A549 (cell line): ENCODE measurements around the gene UGT2B7.

ENCODE experiments used
- EP300 ChIP-seq, 2 experiments: fragments of >200 bp; sonication (Bioruptor Twin); formaldehyde crosslinking; IDR thresholded peaks; 2 replicates in 1 of 2; 3 replicates in 1 of 2; pipeline ENCODE4 v1.6.1; 2016 to 2017
- JUN ChIP-seq, 2 experiments: fragments of >200 bp; sonication (Bioruptor Twin); formaldehyde crosslinking; IDR thresholded peaks; 2 replicates in 1 of 2; 3 replicates in 1 of 2; pipeline ENCODE4 v1.6.1; 2016 to 2017
- KDM1A ChIP-seq: fragments of 200-600 bp; sonication (generic); IDR thresholded peaks from 2 replicates; pipeline ENCODE4 v1.6.1; 2016; ENCODE audit warnings: low read depth, mild to moderate bottlenecking
- MAZ ChIP-seq: fragments of 150-350 bp; IDR thresholded peaks from 2 replicates; pipeline ENCODE4 v1.6.1; 2014; ENCODE audit warnings: antibody characterized with exemption, low read depth, low read length, borderline replicate concordance
- MYC ChIP-seq: IDR thresholded peaks from 2 replicates; pipeline ENCODE4 v1.6.1; 2012; ENCODE audit warnings: mild to moderate bottlenecking, inconsistent platforms, low read length, improper control_type of control experiment, borderline replicate concordance
- SMC3 ChIP-seq: fragments of >200 bp; sonication (Bioruptor Twin); formaldehyde crosslinking; IDR thresholded peaks from 3 replicates; pipeline ENCODE4 v1.6.1; 2018; ENCODE audit warnings: inconsistent platforms
- TF ChIP-seq, protein P1 (sequence below): fragments of >200 bp; sonication (Bioruptor Twin); formaldehyde crosslinking; IDR thresholded peaks from 3 replicates; pipeline ENCODE4 v1.5.1; 2016
- TF ChIP-seq, protein P2 (sequence below): IDR thresholded peaks from 2 replicates; pipeline ENCODE4 v1.6.1; 2012; ENCODE audit warnings: low read depth, borderline replicate concordance

DNA sequence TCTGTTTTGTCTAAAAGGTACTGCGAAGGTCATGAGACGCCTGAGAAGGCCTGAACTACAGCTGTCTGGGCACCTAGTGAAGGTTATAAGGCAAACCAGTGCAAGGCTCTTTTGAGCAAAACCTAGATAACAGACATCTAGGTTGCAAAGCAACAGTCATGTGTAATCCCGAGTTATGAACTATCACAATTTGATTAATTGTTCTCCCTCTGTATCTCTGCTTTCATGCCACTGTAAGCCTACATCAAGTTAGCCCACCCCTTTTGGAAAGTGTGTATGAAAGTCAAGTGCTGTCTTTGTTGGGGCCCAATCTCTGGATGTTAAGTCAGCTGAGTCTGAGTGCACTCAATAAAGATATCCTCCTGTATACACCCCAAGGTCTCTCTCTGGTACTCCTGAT is 31.9 kb upstream of the UGT2B7 start:
- no peak for TF ChIP-seq SMC3
- TF ChIP-seq, protein P1, sequence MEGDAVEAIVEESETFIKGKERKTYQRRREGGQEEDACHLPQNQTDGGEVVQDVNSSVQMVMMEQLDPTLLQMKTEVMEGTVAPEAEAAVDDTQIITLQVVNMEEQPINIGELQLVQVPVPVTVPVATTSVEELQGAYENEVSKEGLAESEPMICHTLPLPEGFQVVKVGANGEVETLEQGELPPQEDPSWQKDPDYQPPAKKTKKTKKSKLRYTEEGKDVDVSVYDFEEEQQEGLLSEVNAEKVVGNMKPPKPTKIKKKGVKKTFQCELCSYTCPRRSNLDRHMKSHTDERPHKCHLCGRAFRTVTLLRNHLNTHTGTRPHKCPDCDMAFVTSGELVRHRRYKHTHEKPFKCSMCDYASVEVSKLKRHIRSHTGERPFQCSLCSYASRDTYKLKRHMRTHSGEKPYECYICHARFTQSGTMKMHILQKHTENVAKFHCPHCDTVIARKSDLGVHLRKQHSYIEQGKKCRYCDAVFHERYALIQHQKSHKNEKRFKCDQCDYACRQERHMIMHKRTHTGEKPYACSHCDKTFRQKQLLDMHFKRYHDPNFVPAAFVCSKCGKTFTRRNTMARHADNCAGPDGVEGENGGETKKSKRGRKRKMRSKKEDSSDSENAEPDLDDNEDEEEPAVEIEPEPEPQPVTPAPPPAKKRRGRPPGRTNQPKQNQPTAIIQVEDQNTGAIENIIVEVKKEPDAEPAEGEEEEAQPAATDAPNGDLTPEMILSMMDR: no peak
- no peak for TF ChIP-seq EP300 (IDR thresholded peaks at IDR 0.05)
- TF ChIP-seq JUN (IDR thresholded peaks at IDR 0.05): no peak
- no peak for TF ChIP-seq KDM1A
- TF ChIP-seq, protein P2, sequence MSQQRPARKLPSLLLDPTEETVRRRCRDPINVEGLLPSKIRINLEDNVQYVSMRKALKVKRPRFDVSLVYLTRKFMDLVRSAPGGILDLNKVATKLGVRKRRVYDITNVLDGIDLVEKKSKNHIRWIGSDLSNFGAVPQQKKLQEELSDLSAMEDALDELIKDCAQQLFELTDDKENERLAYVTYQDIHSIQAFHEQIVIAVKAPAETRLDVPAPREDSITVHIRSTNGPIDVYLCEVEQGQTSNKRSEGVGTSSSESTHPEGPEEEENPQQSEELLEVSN: no peak
- TF ChIP-seq MAZ: no peak
- no peak for TF ChIP-seq MYC
